GM23338 (cell line): ENCODE data around the gene NPHP4. TPM values are rescaled to one million over a fixed set of nuclear protein-coding genes. Genes with fewer than 3 reads are reported as not detected.

ENCODE experiments used
- ATAC-seq: fragments of 200-7000 bp; cut with Tn5 transposase; 3 replicates; pipeline ENCODE4 v1.9.1; 2020
- DNase-seq: peaks from one replicate; pipeline ENCODE4 v3.0.0-alpha.2; 2015; ENCODE audit warnings: low spot score
- H2AFZ ChIP-seq: fragments of 200-600 bp; sonication (generic); 2 replicates; pipeline ENCODE4 v1.8.0; 2016; ENCODE audit warnings: antibody characterized with exemption, mild to moderate bottlenecking, moderate library complexity
- H3F3A ChIP-seq: fragments of 200-600 bp; sonication (generic); replicated peaks from 2 replicates; pipeline ENCODE4 v1.8.0; 2017; ENCODE audit warnings: antibody characterized with exemption, mixed run types, low read depth
- H3K27ac ChIP-seq: fragments of 200-600 bp; sonication (generic); 2 replicates; pipeline ENCODE4 v1.6.1; 2016; ENCODE audit warnings: low read depth
- H3K27me3 ChIP-seq: fragments of 200-600 bp; sonication (generic); 2 replicates; pipeline ENCODE4 v1.8.0; 2016; ENCODE audit warnings: mild to moderate bottlenecking, mixed run types, moderate library complexity; ENCODE audit not compliant: insufficient read depth
- H3K36me3 ChIP-seq: fragments of 200-600 bp; sonication (generic); 2 replicates; pipeline ENCODE4 v1.8.0; 2016; ENCODE audit warnings: mild to moderate bottlenecking; ENCODE audit not compliant: insufficient read depth
- H3K4me1 ChIP-seq: fragments of 200-600 bp; sonication (generic); 2 replicates; pipeline ENCODE4 v1.8.0; 2016; ENCODE audit warnings: mild to moderate bottlenecking, moderate library complexity; ENCODE audit not compliant: insufficient read depth
- H3K4me2 ChIP-seq: fragments of 200-600 bp; sonication (generic); 2 replicates; pipeline ENCODE4 v1.7.1; 2017; ENCODE audit warnings: mixed run types
- H3K4me3 ChIP-seq: fragments of 200-600 bp; sonication (generic); 2 replicates; pipeline ENCODE4 v1.6.1; 2016; ENCODE audit warnings: mixed run types
- H3K79me2 ChIP-seq: fragments of 200-600 bp; sonication (generic); replicated peaks from 2 replicates; pipeline ENCODE4 v1.8.0; 2017; ENCODE audit warnings: mild to moderate bottlenecking; ENCODE audit not compliant: insufficient read depth
- H3K9me2 ChIP-seq: fragments of 200-600 bp; sonication (generic); 2 replicates; pipeline ENCODE4 v1.8.0; 2017; ENCODE audit not compliant: insufficient read depth
- H4K20me1 ChIP-seq: fragments of 200-600 bp; sonication (generic); replicated peaks from 2 replicates; pipeline ENCODE4 v1.8.0; 2017; ENCODE audit warnings: mild to moderate bottlenecking; ENCODE audit not compliant: insufficient read depth
- H3K27ac Mint-ChIP-seq: 2 replicates; pipeline ENCODE4 v1.8.0; 2020; ENCODE audit warnings: inconsistent platforms, mild to moderate bottlenecking, moderate library complexity, mixed read lengths
- H3K27me3 Mint-ChIP-seq: 3 replicates; pipeline ENCODE4 v1.8.0; 2022; ENCODE audit warnings: low read depth, mild to moderate bottlenecking, moderate library complexity, mixed read lengths, inconsistent platforms; ENCODE audit not compliant: insufficient read depth, poor library complexity
- H3K36me3 Mint-ChIP-seq: 3 replicates; pipeline ENCODE4 v1.8.0; 2021; ENCODE audit warnings: low read depth, mild to moderate bottlenecking, inconsistent platforms, moderate library complexity, mixed read lengths
- H3K4me1 Mint-ChIP-seq: 3 replicates; pipeline ENCODE4 v1.8.0; 2020; ENCODE audit warnings: mild to moderate bottlenecking, inconsistent platforms, mixed read lengths
- H3K4me3 Mint-ChIP-seq: 3 replicates; pipeline ENCODE4 v1.8.0; 2021; ENCODE audit warnings: moderate library complexity, mild to moderate bottlenecking, inconsistent platforms, mixed read lengths
- H3K9me3 Mint-ChIP-seq: 3 replicates; pipeline ENCODE4 v1.8.0; 2020; ENCODE audit warnings: moderate library complexity, mild to moderate bottlenecking, inconsistent platforms, mixed read lengths
- CREB1 ChIP-seq: fragments of 250-450 bp; sonication (Bioruptor Pico); IDR thresholded peaks from 2 replicates; pipeline ENCODE4 v1.5.0; 2020; ENCODE audit warnings: low read depth, mild to moderate bottlenecking, moderate library complexity
- ETS1 ChIP-seq: IDR thresholded peaks from 2 replicates; pipeline ENCODE4 v1.6.1; 2016; ENCODE audit warnings: antibody characterized with exemption
- NANOG ChIP-seq: IDR thresholded peaks from 2 replicates; pipeline ENCODE4 v1.6.1; 2016; ENCODE audit warnings: antibody characterized with exemption, borderline replicate concordance
- ZNF331 ChIP-seq: fragments of 250-450 bp; sonication (Bioruptor Pico); IDR thresholded peaks from 2 replicates; pipeline ENCODE4 v1.5.0; 2020; ENCODE audit warnings: low read depth, mild to moderate bottlenecking, moderate library complexity
- ZNF462 ChIP-seq: fragments of 250-450 bp; sonication (Bioruptor Pico); IDR thresholded peaks from 2 replicates; pipeline ENCODE4 v1.5.0; 2020; ENCODE audit warnings: mild to moderate bottlenecking, moderate library complexity
- polyA plus RNA-seq: library from polyadenylated mRNA; unstranded; fragments of >200 nt; fragmentation: Nextera tagmentation; extraction: Ambion mirVana; gene quantifications from 2 replicates; pipeline ENCODE4 v1.2.1, GENCODE V29; 2016
- total RNA-seq: library from RNA; depleted of rRNA; stranded (reverse); fragments of >200 nt; shearing (Covaris generic); gene quantifications from 2 replicates; pipeline ENCODE4 v1.2.3, GENCODE V29; 2014

NPHP4 gene
- total and polyA plus RNA-seq, 2 experiments from 2014 or later: 2.5 to 12.4 TPM

- no peak for TF ChIP-seq ZNF462 (CRISPR knock-in tag)
Measured at GRCh38 chr1:5944843-5945167, 47.4 kb downstream of the NPHP4 start (continued).

- no peak overlapping the region for H3K4me2 ChIP-seq
- H3K4me1 Mint-ChIP-seq: peaks cover 4% of the 10 kb centered on the region; the same call in 2 of the 3 replicates
- peaks cover 9% of the 10 kb centered on the region for H3K27me3 Mint-ChIP-seq
- no peaks in the 10 kb centered on the region for H3K79me2 ChIP-seq
- H3K27me3 ChIP-seq: no peaks in the 10 kb centered on the region
- no peaks in the 10 kb centered on the region for H4K20me1 ChIP-seq
- H3K4me3 Mint-ChIP-seq: no peak overlapping the region
- H3K4me3 ChIP-seq: no peak overlapping the region
- H3K4me1 ChIP-seq: no peaks in the 10 kb centered on the region
- no peaks in the 10 kb centered on the region; the same call in 2 of the 3 replicates for H3K9me3 Mint-ChIP-seq
- ATAC-seq (no peak), DNase-seq (no peak)
- no peak overlapping the region; the same call in 1 of the 2 replicates for H3K27ac Mint-ChIP-seq
- H3K27ac ChIP-seq: no peak overlapping the region
- no peaks in the 10 kb centered on the region for H3F3A ChIP-seq
- no peaks in the 10 kb centered on the region for H3K9me2 ChIP-seq
- no peak for TF ChIP-seq ETS1
- no peak for TF ChIP-seq ZNF331 (CRISPR knock-in tag)
- no peak for TF ChIP-seq NANOG
- TF ChIP-seq CREB1 (CRISPR knock-in tag): no peak
- H2AFZ ChIP-seq: no peak overlapping the region
- H3K36me3 ChIP-seq: no peaks in the 10 kb centered on the region
- H3K36me3 Mint-ChIP-seq: peaks cover 7% of the 10 kb centered on the region; the same call in 2 of the 3 replicates
Measured at GRCh38 chr1:5944154-5944842, 47.9 kb downstream of the NPHP4 start.
